Measurements from ENCODE around the gene TBC1D10B. TPM values are rescaled to one million over a fixed set of nuclear protein-coding genes. Genes with fewer than 3 reads are reported as not detected.

The TBC1D10B gene
- total RNA-seq, 2 experiments from 2014 or later, result 12.7 to 14.7 TPM

DNA sequence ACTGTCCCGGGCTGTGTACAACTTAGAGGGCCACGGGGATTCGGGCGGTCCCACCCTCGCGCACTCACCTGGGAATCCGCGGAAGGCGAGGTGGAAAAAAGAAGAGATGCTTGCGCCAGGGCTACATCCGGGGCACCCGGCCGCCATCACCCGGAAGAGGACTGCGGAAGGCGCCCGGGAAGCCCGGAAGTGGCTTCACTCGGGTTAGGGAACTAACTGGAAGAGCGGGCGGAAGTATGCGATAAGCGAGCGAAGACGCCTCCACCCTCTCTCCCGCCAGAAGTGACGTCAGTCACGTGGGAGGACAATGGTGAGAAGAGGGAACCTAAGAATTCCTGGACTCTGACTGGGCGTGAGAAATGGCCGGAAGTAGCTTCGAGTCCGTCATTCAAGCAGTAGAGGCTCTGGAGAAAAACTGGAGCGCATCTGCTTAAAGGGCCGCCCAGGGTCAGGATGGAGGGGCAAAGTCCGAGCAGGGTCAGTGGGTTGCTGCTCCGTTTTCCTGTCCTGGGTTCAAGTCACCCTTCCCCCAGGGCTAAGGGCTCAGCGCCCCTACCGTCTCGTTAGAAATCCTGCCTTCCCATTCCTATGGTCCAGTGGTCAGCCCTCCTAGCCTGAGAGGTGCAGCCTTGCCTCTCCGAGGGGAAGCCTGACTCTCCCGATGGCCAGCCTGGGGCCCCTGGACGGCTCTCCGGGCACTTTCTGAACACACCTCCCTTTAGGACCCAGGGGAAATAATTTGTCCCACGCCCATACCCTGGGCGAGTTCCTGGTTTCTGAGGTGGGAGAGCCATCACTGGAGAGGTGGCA is 14.9 kb downstream of the TBC1D10B start, which contains the start of gene CD2BP2:
Gene CD2BP2, minus strand, starts transcription at position 165 of the 810 bp plus-strand sequence. CDS start 627 bp downstream, outside the sequence.
- H3K9me3 Mint-ChIP-seq, result no peaks in the 10 kb centered on the region
- intact Hi-C loops (cut with DNase I, micrococcal nuclease), result loop anchor here (1.0 to 10.0 kb wide), 6 partner anchors 15 to 202 kb away; partner anchors contain the start of genes TBC1D10B (in 2 of the 2), ZNF771 (in 2 of the 2) and ZNF764 (in 1 of the 2)
- no peaks in the 10 kb centered on the region for H3K27me3 Mint-ChIP-seq
- no peaks in the 10 kb centered on the region for H3K27me3 ChIP-seq (ENCODE audit: control insufficient read depth in 1 of 2, insufficient read depth in 2 of 2, low read length in 2 of 2)
- ATAC-seq (ENCODE audit: poor library complexity) (peak; percentile 88), DNase-seq (peak; percentile 71 to 97 (median 84))
- peaks cover 59% of the 10 kb centered on the region for H3K36me3 ChIP-seq (ENCODE audit: insufficient read depth, low read length)
- H3K27ac ChIP-seq (ENCODE audit: low read depth in 1 of 2, low read length in 2 of 2), result peak within 1 kb of the TSS; percentile 92 to 99
- peak within 1 kb of the TSS; percentile 98 for H3K4me3 ChIP-seq (ENCODE audit: low read length)
- TF ChIP-seq, protein P1, sequence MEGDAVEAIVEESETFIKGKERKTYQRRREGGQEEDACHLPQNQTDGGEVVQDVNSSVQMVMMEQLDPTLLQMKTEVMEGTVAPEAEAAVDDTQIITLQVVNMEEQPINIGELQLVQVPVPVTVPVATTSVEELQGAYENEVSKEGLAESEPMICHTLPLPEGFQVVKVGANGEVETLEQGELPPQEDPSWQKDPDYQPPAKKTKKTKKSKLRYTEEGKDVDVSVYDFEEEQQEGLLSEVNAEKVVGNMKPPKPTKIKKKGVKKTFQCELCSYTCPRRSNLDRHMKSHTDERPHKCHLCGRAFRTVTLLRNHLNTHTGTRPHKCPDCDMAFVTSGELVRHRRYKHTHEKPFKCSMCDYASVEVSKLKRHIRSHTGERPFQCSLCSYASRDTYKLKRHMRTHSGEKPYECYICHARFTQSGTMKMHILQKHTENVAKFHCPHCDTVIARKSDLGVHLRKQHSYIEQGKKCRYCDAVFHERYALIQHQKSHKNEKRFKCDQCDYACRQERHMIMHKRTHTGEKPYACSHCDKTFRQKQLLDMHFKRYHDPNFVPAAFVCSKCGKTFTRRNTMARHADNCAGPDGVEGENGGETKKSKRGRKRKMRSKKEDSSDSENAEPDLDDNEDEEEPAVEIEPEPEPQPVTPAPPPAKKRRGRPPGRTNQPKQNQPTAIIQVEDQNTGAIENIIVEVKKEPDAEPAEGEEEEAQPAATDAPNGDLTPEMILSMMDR (IDR thresholded peaks at IDR 0.05), result no peak
- ChIA-PET CTCF (interaction anchor here (0.6 to 2.1 kb wide), 4 partner anchors 15 to 54 kb away, joined by 3 to 9 read pairs (median 4); partner anchors contain the start of genes TBC1D10B and ZNF771), POLR2A (interaction anchor here (0.8 to 4.6 kb wide), 11 partner anchors 11 to 290 kb away, joined by 3 to 19 read pairs (median 5); partner anchors contain the start of genes ALDOA, CORO1A, DCTPP1 and SEPTIN1)
- H3K4me1 Mint-ChIP-seq (ENCODE audit: low read depth), result peaks cover 28% of the 10 kb centered on the region
- H3K4me1 ChIP-seq (ENCODE audit: insufficient read depth, low read length), result peaks cover 35% of the 10 kb centered on the region
- H3K36me3 Mint-ChIP-seq (ENCODE audit: low read depth), result peaks cover 74% of the 10 kb centered on the region
- H3K4me3 Mint-ChIP-seq, result peak within 1 kb of the TSS; percentile 91
- peak within 1 kb of the TSS; percentile 89 for H3K27ac Mint-ChIP-seq
- no peaks in the 10 kb centered on the region for H3K9me3 ChIP-seq (ENCODE audit: control insufficient read depth in 1 of 2, insufficient read depth in 1 of 2, low read length in 2 of 2)

DNA sequence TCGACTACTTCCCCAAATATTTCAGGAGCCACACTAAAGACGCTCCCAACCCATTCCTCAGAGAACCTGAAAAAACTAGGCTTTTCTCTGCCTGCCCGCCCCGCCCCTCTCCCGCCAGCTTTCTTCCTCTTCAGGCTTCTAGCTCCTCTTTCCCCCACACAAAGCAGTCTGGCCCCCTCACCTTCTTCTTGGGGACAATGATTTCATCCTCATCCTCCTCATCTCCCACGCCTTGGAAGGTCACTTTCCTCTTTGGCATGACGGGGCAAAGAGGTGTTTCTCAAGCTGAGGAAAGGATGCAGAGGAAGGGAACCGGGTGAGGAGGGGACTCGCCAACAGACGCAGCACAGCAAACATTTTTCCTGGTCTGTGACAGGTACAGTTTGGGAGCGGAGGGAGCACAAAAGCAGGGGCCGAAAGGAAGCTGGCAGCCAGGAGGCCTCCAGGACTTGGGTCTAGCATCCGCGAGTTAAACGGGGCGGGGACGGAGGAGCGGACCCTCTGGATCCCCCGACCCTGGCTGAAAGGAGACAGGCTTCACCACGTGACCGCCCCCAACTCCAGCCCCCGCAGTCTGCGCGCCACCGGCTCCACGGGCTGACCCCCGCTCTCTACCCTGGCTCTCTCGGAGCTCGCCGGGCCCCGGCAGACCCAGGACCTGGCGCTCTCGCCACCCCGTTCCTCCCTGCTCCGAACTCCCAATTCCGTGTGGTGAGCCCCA is 15.7 kb downstream of the TBC1D10B start:
- peaks cover 76% of the 10 kb centered on the region for H3K36me3 Mint-ChIP-seq (ENCODE audit: low read depth)
- H3K4me1 Mint-ChIP-seq (ENCODE audit: low read depth), result peaks cover 32% of the 10 kb centered on the region

More for the DNA sequence above, 15.7 kb downstream of the TBC1D10B start:
- H3K27me3 Mint-ChIP-seq, result no peaks in the 10 kb centered on the region
- TF ChIP-seq, protein P1 (IDR thresholded peaks at IDR 0.05), result no peak
- H3K4me3 Mint-ChIP-seq, result peak overlapping the region; percentile 91
- ATAC-seq (ENCODE audit: poor library complexity), result peak; percentile 35
- Histone ChIP-seq H3K9me3 (ENCODE audit: control insufficient read depth in 1 of 2, insufficient read depth in 1 of 2, low read length in 2 of 2) (no peaks in the 10 kb centered on the region), H3K27ac (ENCODE audit: low read depth in 1 of 2, low read length in 2 of 2) (peak overlapping the region; percentile 92 to 99), H3K4me1 (ENCODE audit: insufficient read depth, low read length) (peaks cover 35% of the 10 kb centered on the region), H3K4me3 (ENCODE audit: low read length) (peak overlapping the region; percentile 98), H3K27me3 (ENCODE audit: control insufficient read depth in 1 of 2, insufficient read depth in 2 of 2, low read length in 2 of 2) (no peaks in the 10 kb centered on the region), H3K36me3 (ENCODE audit: insufficient read depth, low read length) (peaks cover 56% of the 10 kb centered on the region)
- ChIA-PET POLR2A (interaction anchor here (0.8 to 4.6 kb wide), 10 partner anchors 10 to 289 kb away, joined by 3 to 19 read pairs (median 8); partner anchors contain the start of genes ALDOA, CORO1A, DCTPP1 and SEPTIN1), CTCF (interaction anchor here (0.6 to 2.1 kb wide), 4 partner anchors 16 to 55 kb away, joined by 3 to 9 read pairs (median 4); partner anchors contain the start of genes TBC1D10B and ZNF771)
- intact Hi-C loops (cut with DNase I, micrococcal nuclease), result loop anchor here (1.0 to 10.0 kb wide), 6 partner anchors 16 to 203 kb away; partner anchors contain the start of genes TBC1D10B (in 2 of the 2), ZNF771 (in 2 of the 2) and ZNF764 (in 1 of the 2)
- DNase-seq, result peak in 2 of 14 experiments; percentile 18 to 22
- H3K27ac Mint-ChIP-seq, result peak overlapping the region; percentile 89
- H3K9me3 Mint-ChIP-seq, result no peaks in the 10 kb centered on the region

All from CD4-positive, alpha-beta T cell (primary cell).